Gastroesophageal sphincter (tissue), 4 donors: Measurements from ENCODE around the gene RASL10A. TPM values are rescaled to one million over a fixed set of nuclear protein-coding genes. Genes with fewer than 3 reads are reported as not detected.
"Not testable (repeated sequence)": the region's sequence is repeated elsewhere in the genome, so short reads cannot be mapped to it uniquely, and the experiment has no call there.

Experiments
- ATAC-seq: fragments of 150-250 bp; one replicate; pipeline ENCODE4 v1.9.1; 2016; ENCODE audit warnings: mild to moderate bottlenecking, moderate library complexity
- H3K27ac ChIP-seq, 4 donors: fragments of 200-600 bp; sonication (generic) in 3 of 4; 1 replicate in 3 of 4; 2 replicates in 1 of 4; pipeline ENCODE4 v1.5.1; 2016 to 2019
- H3K27me3 ChIP-seq: fragments of 200-600 bp; sonication (generic); one replicate; pipeline ENCODE4 v1.5.1; 2019
- H3K36me3 ChIP-seq, 2 donors: fragments of 200-600 bp; sonication (generic); one replicate each; pipeline ENCODE4 v1.5.1; 2019; ENCODE audit warnings: control low read depth in 1 of 2
- H3K4me1 ChIP-seq, 3 donors: fragments of 200-600 bp; sonication (generic); 1 replicate in 2 of 3; 2 replicates in 1 of 3; pipeline ENCODE4 v1.5.1; 2016 to 2019; ENCODE audit warnings: control low read depth in 2 of 3
- H3K4me3 ChIP-seq, 2 donors: fragments of 200-600 bp; sonication (generic); one replicate each; pipeline ENCODE4 v1.5.1; 2019; ENCODE audit warnings: mild to moderate bottlenecking in 1 of 2, moderate library complexity in 1 of 2
- H3K9me3 ChIP-seq, 3 donors: fragments of 200-600 bp; sonication (generic); one replicate each; pipeline ENCODE4 v1.5.1; 2017 to 2019; ENCODE audit warnings: control low read depth in 2 of 3
- EP300 ChIP-seq: sonication (generic); formaldehyde crosslinking; IDR thresholded peaks from one replicate; pipeline ENCODE4 v1.6.1; 2017; ENCODE audit warnings: antibody characterized with exemption, mild to moderate bottlenecking
- POLR2A ChIP-seq, 2 donors: fragments of 450-650 bp; IDR thresholded peaks; one replicate each; pipeline ENCODE4 v1.6.1; 2017; ENCODE audit warnings: antibody characterized with exemption in 2 of 2, mild to moderate bottlenecking in 2 of 2, moderate library complexity in 1 of 2
- POLR2AphosphoS5 ChIP-seq: sonication (generic); formaldehyde crosslinking; IDR thresholded peaks from one replicate; pipeline ENCODE4 v1.6.1; 2017; ENCODE audit warnings: antibody characterized with exemption
- WGBS, 2 donors: methylation state at CpG; one replicate each; pipeline ENCODE4 v1.1.5; 2018; ENCODE audit warnings: low coverage in 1 of 2; 5-methylcytosine and 5-hydroxymethylcytosine counted together
- total RNA-seq, 4 donors: library from RNA; depleted of rRNA; stranded (reverse); fragments of >200 nt; gene quantifications; one replicate each; pipeline ENCODE4 v1.1.0, GENCODE V29; 2016
- TF ChIP-seq, protein P1 (sequence below), 4 experiments: fragments of 200-600 bp in 2 of 4; fragments of 450-650 bp in 2 of 4; sonication (generic) in 1 of 4; IDR thresholded peaks; one replicate each; pipeline ENCODE4 v1.5.1; 2017 to 2019; ENCODE audit warnings: antibody characterized with exemption in 4 of 4, mild to moderate bottlenecking in 2 of 4, moderate library complexity in 2 of 4

The RASL10A gene
- total RNA-seq, 4 donors from 2014 or later, result 0.40 to 0.73 (median 0.72) TPM; not detected in 1

DNA sequence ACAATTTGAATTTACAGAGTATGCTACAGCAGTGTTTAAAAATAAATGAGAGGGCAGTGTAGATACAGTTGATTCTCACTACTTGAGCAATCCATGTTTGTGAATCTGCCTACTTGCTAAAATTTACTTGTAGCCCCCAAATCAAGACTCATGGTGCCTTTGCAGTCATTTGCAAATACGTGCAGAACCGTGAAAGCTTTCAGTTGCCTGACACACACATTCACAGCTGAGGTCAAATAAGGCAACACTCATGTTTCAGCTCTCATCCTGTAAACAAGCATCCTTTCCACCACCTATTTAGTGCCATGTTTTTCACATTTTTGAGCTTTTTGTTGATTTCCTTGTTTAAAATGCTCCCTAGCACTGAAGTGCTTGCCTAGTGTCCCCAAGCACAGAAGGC lies 32.5 kb upstream of the RASL10A start:
- H3K9me3 ChIP-seq, result no peaks in the 10 kb centered on the region
- ATAC-seq, result no peak
- peaks cover 0 to 42% (median 0%) of the 10 kb centered on the region in 3 donors for H3K4me1 ChIP-seq
- peaks cover 0 to 82% of the 10 kb centered on the region in 2 donors for H3K36me3 ChIP-seq
- no peak overlapping the region for H3K27ac ChIP-seq
- WGBS, 2 donors, result 88 to 92% methylated on average over 2 of the region's 2 CpGs
- no peaks in the 10 kb centered on the region for H3K27me3 ChIP-seq
- H3K4me3 ChIP-seq, result no peak overlapping the region
- TF ChIP-seq POLR2A (IDR thresholded peaks at IDR 0.05) (no peak), POLR2AphosphoS5 (no peak)
- TF ChIP-seq, protein P1, sequence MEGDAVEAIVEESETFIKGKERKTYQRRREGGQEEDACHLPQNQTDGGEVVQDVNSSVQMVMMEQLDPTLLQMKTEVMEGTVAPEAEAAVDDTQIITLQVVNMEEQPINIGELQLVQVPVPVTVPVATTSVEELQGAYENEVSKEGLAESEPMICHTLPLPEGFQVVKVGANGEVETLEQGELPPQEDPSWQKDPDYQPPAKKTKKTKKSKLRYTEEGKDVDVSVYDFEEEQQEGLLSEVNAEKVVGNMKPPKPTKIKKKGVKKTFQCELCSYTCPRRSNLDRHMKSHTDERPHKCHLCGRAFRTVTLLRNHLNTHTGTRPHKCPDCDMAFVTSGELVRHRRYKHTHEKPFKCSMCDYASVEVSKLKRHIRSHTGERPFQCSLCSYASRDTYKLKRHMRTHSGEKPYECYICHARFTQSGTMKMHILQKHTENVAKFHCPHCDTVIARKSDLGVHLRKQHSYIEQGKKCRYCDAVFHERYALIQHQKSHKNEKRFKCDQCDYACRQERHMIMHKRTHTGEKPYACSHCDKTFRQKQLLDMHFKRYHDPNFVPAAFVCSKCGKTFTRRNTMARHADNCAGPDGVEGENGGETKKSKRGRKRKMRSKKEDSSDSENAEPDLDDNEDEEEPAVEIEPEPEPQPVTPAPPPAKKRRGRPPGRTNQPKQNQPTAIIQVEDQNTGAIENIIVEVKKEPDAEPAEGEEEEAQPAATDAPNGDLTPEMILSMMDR (IDR thresholded peaks at IDR 0.05), result no peak

DNA sequence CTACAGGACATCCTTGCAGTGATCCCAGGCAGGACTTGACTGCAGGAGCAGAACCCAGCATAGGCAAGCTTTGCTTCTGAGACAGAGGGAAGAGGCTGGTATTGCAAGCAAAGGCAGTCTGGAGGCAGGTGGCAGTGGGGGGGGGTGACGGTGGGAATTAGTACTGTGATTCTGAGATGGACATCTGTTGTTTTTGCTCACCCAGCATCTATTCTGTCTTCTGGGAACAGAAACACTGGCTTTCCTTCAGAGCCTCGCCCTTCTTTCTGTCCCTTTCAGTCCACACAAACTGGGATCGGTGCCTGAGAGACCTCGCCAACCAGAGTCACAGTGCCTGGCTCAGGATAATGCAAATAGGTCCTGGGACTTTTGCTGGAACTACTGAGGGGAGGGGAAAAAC lies 31.2 kb upstream of the RASL10A start:
- peaks cover 0 to 82% of the 10 kb centered on the region in 2 donors for H3K36me3 ChIP-seq
- no peak for ATAC-seq
- TF ChIP-seq POLR2AphosphoS5 (no peak), EP300 (no peak), POLR2A (IDR thresholded peaks at IDR 0.05) (no peak)
- TF ChIP-seq, protein P1 (IDR thresholded peaks at IDR 0.05), result no peak
- no peaks in the 10 kb centered on the region for H3K9me3 ChIP-seq
- H3K4me3 ChIP-seq, result no peak overlapping the region
- WGBS, 2 donors, result 67 to 78% methylated on average over 2 to 4 of the region's 4 CpGs
- peaks cover 0 to 44% (median 0%) of the 10 kb centered on the region in 3 donors for H3K4me1 ChIP-seq
- H3K27ac ChIP-seq, result no peak overlapping the region
- no peaks in the 10 kb centered on the region for H3K27me3 ChIP-seq

DNA sequence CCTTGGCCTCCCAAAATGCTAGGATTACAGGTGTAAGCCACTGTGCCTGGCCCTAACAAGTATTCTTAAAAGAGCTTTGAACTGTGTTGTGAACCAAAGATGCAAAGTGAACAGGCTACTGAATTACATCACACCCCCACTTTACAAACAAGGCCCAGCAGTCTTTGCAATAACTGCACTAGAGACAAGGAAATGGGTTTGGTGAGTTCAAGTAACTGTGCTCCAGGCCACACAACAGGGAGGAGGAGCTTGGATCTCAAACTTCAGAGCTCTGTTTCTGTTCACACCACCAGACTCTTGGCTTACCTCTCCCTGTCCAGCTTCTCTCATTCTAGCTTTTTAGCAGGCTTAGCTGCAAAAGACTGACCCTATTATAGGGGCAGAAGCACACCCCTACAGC lies 30.4 kb upstream of the RASL10A start:
- no peak for TF ChIP-seq POLR2A (IDR thresholded peaks at IDR 0.05)
- TF ChIP-seq, protein P1 (IDR thresholded peaks at IDR 0.05), result no peak
- no peak for TF ChIP-seq POLR2AphosphoS5
- no peak for TF ChIP-seq EP300
- ATAC-seq, result no peak
- Histone ChIP-seq H3K27me3 (no peaks in the 10 kb centered on the region), H3K4me1 (peaks cover 0 to 44% (median 0%) of the 10 kb centered on the region in 3 donors), H3K4me3 (no peak overlapping the region), H3K36me3 (peaks cover 0 to 82% of the 10 kb centered on the region in 2 donors), H3K27ac (no peak overlapping the region), H3K9me3 (no peaks in the 10 kb centered on the region)

DNA sequence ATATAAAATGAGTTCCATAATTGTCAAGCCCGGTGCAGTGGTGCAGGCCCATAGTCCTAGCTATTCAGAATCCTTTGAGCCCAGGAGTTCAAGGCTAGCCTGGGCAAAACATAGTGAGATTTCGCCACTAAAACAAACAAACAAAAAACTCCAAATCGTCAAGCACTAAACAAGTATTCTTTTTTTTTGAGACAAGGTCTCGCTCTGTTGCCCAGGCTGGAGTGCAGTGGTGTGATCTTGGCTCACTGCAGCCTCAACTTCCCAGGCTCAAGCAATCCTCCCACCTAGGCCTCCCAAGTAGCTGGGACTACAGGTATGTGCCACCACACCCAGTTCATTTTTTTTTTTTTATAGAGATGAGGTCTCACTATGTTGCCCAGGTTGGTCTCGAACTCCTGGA lies 29.4 kb upstream of the RASL10A start:
- Histone ChIP-seq H3K4me1 (peaks cover 0 to 44% (median 0%) of the 10 kb centered on the region in 3 donors), H3K36me3 (peaks cover 0 to 82% of the 10 kb centered on the region in 2 donors), H3K27ac (peak overlapping the region in 3 of 4 donors; percentile 44 to 69 (median 57))
- not testable (repeated sequence) for H3K27me3 ChIP-seq, ATAC-seq, H3K9me3 ChIP-seq, H3K4me3 ChIP-seq
- WGBS, 2 donors, result 88 to 89% methylated on average over 2 to 5 of the region's 5 CpGs

DNA sequence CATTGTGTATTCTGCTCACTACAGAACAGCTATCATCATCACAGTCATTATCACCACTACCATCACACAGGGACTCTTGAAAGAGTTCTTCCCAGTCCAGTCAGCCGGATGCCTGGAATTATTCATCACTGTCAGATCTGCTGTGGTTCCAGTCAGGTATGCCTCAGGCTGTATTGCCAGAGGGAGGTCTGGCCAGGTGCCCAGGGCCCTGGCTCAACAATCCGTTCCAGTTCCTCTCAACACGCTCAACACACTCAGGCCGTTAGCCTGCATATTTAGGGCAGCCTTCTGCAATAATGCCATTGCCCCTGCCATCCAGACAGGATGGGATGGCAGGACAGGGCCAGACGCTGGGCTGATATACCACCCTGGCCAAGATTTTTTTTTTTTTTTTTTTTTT lies 28.6 kb upstream of the RASL10A start:
- peaks cover 0 to 44% (median 0%) of the 10 kb centered on the region in 3 donors for H3K4me1 ChIP-seq
- peaks cover 0 to 82% of the 10 kb centered on the region in 2 donors for H3K36me3 ChIP-seq
- 17 to 37% methylated on average over 4 of the region's 5 CpGs for WGBS, 2 donors
- no peaks in the 10 kb centered on the region for H3K27me3 ChIP-seq
- no peaks in the 10 kb centered on the region for H3K9me3 ChIP-seq
- TF ChIP-seq POLR2AphosphoS5, result peak; percentile 91
- TF ChIP-seq POLR2A (IDR thresholded peaks at IDR 0.05), result no peak
- TF ChIP-seq EP300, result no peak
- H3K4me3 ChIP-seq, result no peak overlapping the region
- peak overlapping the region in 3 of 4 donors; percentile 61 to 69 (median 68) for H3K27ac ChIP-seq
- peak; percentile 87 for ATAC-seq

DNA sequence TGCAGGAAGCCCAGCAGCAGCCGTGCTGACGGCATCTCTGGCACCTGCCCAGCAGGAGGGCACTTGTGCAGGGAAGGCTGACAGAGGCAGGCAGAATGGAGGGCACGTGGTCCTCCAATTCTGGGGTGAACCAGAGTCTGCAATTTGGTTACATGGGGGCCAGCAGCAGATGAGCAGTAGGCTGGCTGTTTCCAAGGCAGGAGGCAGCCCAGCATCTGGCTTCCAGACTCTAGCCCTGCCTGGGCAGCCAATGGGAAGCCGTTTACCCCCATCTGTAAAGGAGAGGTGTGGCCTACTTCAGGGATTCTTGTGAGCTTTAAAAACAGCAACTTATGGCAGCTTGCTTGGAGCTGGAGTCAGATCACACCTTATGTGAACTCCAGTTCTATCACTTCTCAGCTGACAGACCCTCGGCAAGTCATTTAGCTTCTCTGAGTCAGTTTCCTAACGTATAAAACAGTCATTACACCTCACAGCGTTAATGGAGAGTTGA lies 27.9 kb upstream of the RASL10A start:
- no peak for ATAC-seq
- Histone ChIP-seq H3K27me3 (no peaks in the 10 kb centered on the region), H3K4me1 (peaks cover 0 to 44% (median 0%) of the 10 kb centered on the region in 3 donors), H3K27ac (peak overlapping the region in 3 of 4 donors; percentile 61 to 69 (median 68)), H3K36me3 (peaks cover 0 to 82% of the 10 kb centered on the region in 2 donors), H3K4me3 (no peak overlapping the region), H3K9me3 (no peaks in the 10 kb centered on the region)
- WGBS, 2 donors, result 58 to 60% methylated on average over 1 to 3 of the region's 7 CpGs
- no peak for TF ChIP-seq EP300
- TF ChIP-seq, protein P1 (IDR thresholded peaks at IDR 0.05), result no peak
- no peak for TF ChIP-seq POLR2A (IDR thresholded peaks at IDR 0.05)
- TF ChIP-seq POLR2AphosphoS5, result no peak
